HEK293T (cell line): ENCODE measurements around the gene TMEM184B.

Experiments used
- CTCF ChIA-PET: fragments of 350-600 bp; formaldehyde crosslinking; extraction: SDS; loops from one replicate; lab custom pipeline; 2021; ENCODE audit warnings: antibody characterized with exemption, inconsistent platforms; lab: Yijun Ruan, JAX
- POLR2A ChIA-PET: fragments of 350-600 bp; formaldehyde crosslinking; extraction: SDS; loops from one replicate; lab custom pipeline; 2020; ENCODE audit warnings: antibody characterized with exemption, inconsistent platforms; lab: Yijun Ruan, JAX
- DNase-seq: peaks from one replicate; pipeline ENCODE4 v3.0.0; 2012; ENCODE audit warnings: mixed read lengths; ENCODE audit errors: extremely low spot score
- ARNT ChIP-seq: fragments of 450-650 bp; IDR thresholded peaks from 2 replicates; pipeline ENCODE4 v1.6.1; 2017; ENCODE audit warnings: mild to moderate bottlenecking
- BHLHE40 ChIP-seq: fragments of 450-650 bp; IDR thresholded peaks from 2 replicates; pipeline ENCODE4 v1.6.1; 2016; ENCODE audit warnings: mild to moderate bottlenecking, moderate library complexity, borderline replicate concordance
- CTBP1 ChIP-seq: fragments of 450-650 bp; IDR thresholded peaks from 2 replicates; pipeline ENCODE4 v1.6.1; 2016; ENCODE audit warnings: borderline replicate concordance
- ELF4 ChIP-seq: fragments of 450-650 bp; IDR thresholded peaks from 2 replicates; pipeline ENCODE4 v1.6.1; 2017; ENCODE audit warnings: antibody characterized with exemption
- FOXA1 ChIP-seq: fragments of 450-650 bp; IDR thresholded peaks from 2 replicates; pipeline ENCODE4 v1.6.1; 2016; ENCODE audit warnings: mild to moderate bottlenecking
- FOXK2 ChIP-seq: fragments of 450-650 bp; IDR thresholded peaks from 2 replicates; pipeline ENCODE4 v1.6.1; 2016; ENCODE audit warnings: mild to moderate bottlenecking
- FOXM1 ChIP-seq: fragments of 450-650 bp; IDR thresholded peaks from 2 replicates; pipeline ENCODE4 v1.6.1; 2017; ENCODE audit warnings: mild to moderate bottlenecking, borderline replicate concordance
- HDGF ChIP-seq: fragments of 450-650 bp; IDR thresholded peaks from 2 replicates; pipeline ENCODE4 v1.6.1; 2017; ENCODE audit warnings: antibody characterized with exemption, borderline replicate concordance
- L3MBTL2 ChIP-seq: fragments of 450-650 bp; conservative IDR thresholded peaks from 2 replicates; pipeline ENCODE4 v1.6.1; 2016; ENCODE audit warnings: mild to moderate bottlenecking
- LEF1 ChIP-seq: fragments of 450-650 bp; IDR thresholded peaks from 2 replicates; pipeline ENCODE4 v1.6.1; 2017; ENCODE audit warnings: mild to moderate bottlenecking, borderline replicate concordance
- NFRKB ChIP-seq: fragments of 450-650 bp; IDR thresholded peaks from 2 replicates; pipeline ENCODE4 v1.6.1; 2016; ENCODE audit warnings: mild to moderate bottlenecking, moderate library complexity
- PKNOX1 ChIP-seq: fragments of 450-650 bp; IDR thresholded peaks from 2 replicates; pipeline ENCODE4 v1.6.1; 2016
- SP1 ChIP-seq: fragments of 450-650 bp; IDR thresholded peaks from 2 replicates; pipeline ENCODE4 v1.6.1; 2017
- SUZ12 ChIP-seq: fragments of 450-650 bp; IDR thresholded peaks from 2 replicates; pipeline ENCODE4 v1.6.1; 2016; ENCODE audit warnings: mild to moderate bottlenecking
- TARDBP ChIP-seq: fragments of 450-650 bp; IDR thresholded peaks from 2 replicates; pipeline ENCODE4 v1.6.1; 2016
- ZNF384 ChIP-seq: fragments of 450-650 bp; IDR thresholded peaks from 2 replicates; pipeline ENCODE4 v1.6.1; 2016

TMEM184B gene

GRCh38 chr22:38213319-38213989 lies 59.4 kb downstream of the TMEM184B start:
- CTCF ChIA-PET = no interaction called here
- POLR2A ChIA-PET = interaction anchor here (1.1 kb wide), 1 partner anchor 10 kb away, joined by 3 read pairs; no protein-coding TSS in a partner anchor
- DNase-seq = no peak
- no peak for TF ChIP-seq ZNF384
- no peak for TF ChIP-seq ARNT
- TF ChIP-seq ELF4 = no peak
- TF ChIP-seq TARDBP = no peak
- TF ChIP-seq SP1 = no peak
- TF ChIP-seq NFRKB = no peak
- no peak for TF ChIP-seq SUZ12
- TF ChIP-seq CTBP1 = no peak
- TF ChIP-seq LEF1 = no peak
- TF ChIP-seq PKNOX1 = no peak
- no peak for TF ChIP-seq BHLHE40
- TF ChIP-seq FOXA1 = no peak
- no peak for TF ChIP-seq FOXM1
- no peak for TF ChIP-seq FOXK2
- TF ChIP-seq L3MBTL2 = no peak
- TF ChIP-seq HDGF = no peak

GRCh38 chr22:38212442-38212841 lies 60.4 kb downstream of the TMEM184B start:
- POLR2A ChIA-PET = interaction anchor here (1.2 kb wide), 1 partner anchor 155 kb away, joined by 3 read pairs; the partner anchor contains the start of gene PICK1
- TF ChIP-seq L3MBTL2 = no peak
- TF ChIP-seq PKNOX1 = no peak
- TF ChIP-seq SP1 = no peak
- no peak for TF ChIP-seq LEF1
- no peak for TF ChIP-seq CTBP1
- TF ChIP-seq SUZ12 = no peak
- TF ChIP-seq ZNF384 = no peak
- TF ChIP-seq ELF4 = no peak
- TF ChIP-seq FOXM1 = no peak
- TF ChIP-seq FOXA1 = no peak
- no peak for TF ChIP-seq HDGF
- TF ChIP-seq TARDBP = no peak
- no peak for TF ChIP-seq ARNT
- no peak for TF ChIP-seq FOXK2
- no peak for TF ChIP-seq NFRKB
- CTCF ChIA-PET = interaction anchor here (0.7 kb wide), 1 partner anchor 10 kb away, joined by 3 read pairs; no protein-coding TSS in a partner anchor
- DNase-seq = no peak

DNA sequence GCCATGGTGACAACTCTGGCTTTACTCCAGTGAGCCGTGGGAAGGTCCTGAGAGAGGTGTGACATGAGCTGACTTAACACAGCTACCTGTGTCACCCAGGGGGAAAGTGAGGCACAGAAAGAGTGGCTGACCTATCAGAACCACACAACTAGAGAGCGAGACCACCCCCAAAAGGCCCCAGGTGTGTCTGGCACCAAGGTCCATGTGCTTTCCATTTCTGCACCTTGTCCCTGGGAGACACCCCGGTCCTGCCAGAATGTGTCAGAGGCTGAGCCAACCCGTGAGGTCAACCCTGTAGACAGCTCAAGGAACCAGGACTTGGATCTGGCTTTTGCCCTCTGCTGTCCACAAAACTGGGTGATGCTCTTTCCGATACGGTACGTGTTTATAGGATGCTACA lies 61.3 kb downstream of the TMEM184B start:
- ChIA-PET CTCF (interaction anchor here (0.6 to 0.8 kb wide), 2 partner anchors 15 to 159 kb away, joined by 3 to 6 read pairs; no protein-coding TSS in a partner anchor), POLR2A (interaction anchor here (1.2 kb wide), 1 partner anchor 155 kb away, joined by 3 read pairs; the partner anchor contains the start of gene PICK1)
- TF ChIP-seq FOXA1 = no peak
- no peak for TF ChIP-seq BHLHE40
- no peak for TF ChIP-seq HDGF
- TF ChIP-seq CTBP1 = no peak
- TF ChIP-seq SUZ12 = no peak
- no peak for TF ChIP-seq ARNT
- no peak for TF ChIP-seq SP1
- no peak for TF ChIP-seq ELF4
- no peak for TF ChIP-seq TARDBP
- no peak for TF ChIP-seq LEF1
- no peak for TF ChIP-seq PKNOX1
- TF ChIP-seq NFRKB = no peak
- no peak for TF ChIP-seq FOXK2
- no peak for TF ChIP-seq FOXM1
- TF ChIP-seq ZNF384 = no peak
- no peak for TF ChIP-seq L3MBTL2
- DNase-seq = no peak

GRCh38 chr22:38208551-38208968 lies 64.2 kb downstream of the TMEM184B start:
- TF ChIP-seq ARNT (no peak), BHLHE40 (no peak)
- POLR2A ChIA-PET = interaction anchor here (1.0 to 1.2 kb wide), 2 partner anchors 17 to 109 kb away, joined by 3 read pairs; no protein-coding TSS in a partner anchor
- CTCF ChIA-PET = interaction anchor here (1.5 kb wide), 1 partner anchor 156 kb away, joined by 4 read pairs; no protein-coding TSS in a partner anchor
- DNase-seq = no peak

DNA sequence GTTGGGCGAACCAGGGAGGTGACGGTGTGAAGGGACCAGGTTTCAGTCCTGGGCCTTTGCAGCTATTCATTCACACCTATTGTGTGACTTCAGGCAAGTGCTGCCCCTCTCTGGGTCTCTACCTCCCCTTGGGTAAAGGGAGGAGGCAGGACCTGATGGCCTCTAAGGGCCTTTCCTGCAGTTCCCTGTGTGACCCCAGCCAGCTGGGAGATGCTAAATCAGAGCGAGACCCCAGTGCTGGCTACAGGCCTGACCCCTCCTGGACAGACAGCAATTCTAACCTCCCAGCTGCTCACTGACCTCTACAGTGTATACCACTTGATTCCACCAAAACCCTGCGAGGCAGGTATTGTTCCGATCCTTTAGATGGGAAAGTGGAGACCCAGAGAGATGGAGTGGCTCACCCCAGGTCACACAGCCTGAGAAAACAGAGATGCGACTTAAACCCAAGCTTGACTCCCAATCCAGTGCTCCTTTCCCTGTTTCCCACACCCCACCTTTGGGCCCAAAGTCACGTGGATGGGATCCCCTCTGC lies 64.8 kb downstream of the TMEM184B start:
- no peak for TF ChIP-seq NFRKB
- POLR2A ChIA-PET = interaction anchor here (1.0 to 1.2 kb wide), 2 partner anchors 16 to 110 kb away, joined by 3 read pairs; no protein-coding TSS in a partner anchor
- CTCF ChIA-PET = interaction anchor here (1.5 kb wide), 1 partner anchor 156 kb away, joined by 4 read pairs; no protein-coding TSS in a partner anchor
- no peak for DNase-seq
